Transverse colon (tissue), 4 donors: Measurements from ENCODE around the gene CCT3. TPM values are rescaled to one million over a fixed set of nuclear protein-coding genes. Genes with fewer than 3 reads are reported as not detected.

Source experiments
- DNase-seq: peaks from one replicate; pipeline ENCODE4 v3.0.0-alpha.2; 2019
- H3K27ac ChIP-seq, 4 donors: fragments of 200-600 bp; sonication (generic); 2 replicates each; pipeline ENCODE4 v1.5.1; 2016 to 2018; ENCODE audit warnings: inconsistent platforms in 4 of 4
- H3K27me3 ChIP-seq: fragments of 200-600 bp; sonication (generic); 2 replicates; pipeline ENCODE4 v1.5.1; 2017; ENCODE audit warnings: inconsistent platforms
- H3K36me3 ChIP-seq, 4 donors: fragments of 200-600 bp; sonication (generic); 2 replicates each; pipeline ENCODE4 v1.5.1; 2017 to 2019; ENCODE audit warnings: inconsistent platforms in 4 of 4
- H3K4me1 ChIP-seq, 4 donors: fragments of 200-600 bp; sonication (generic); 2 replicates each; pipeline ENCODE4 v1.5.1; 2017 to 2020; ENCODE audit warnings: inconsistent platforms in 4 of 4
- H3K4me3 ChIP-seq, 4 donors: fragments of 200-600 bp; sonication (generic); 1 replicate in 1 of 4; 2 replicates in 3 of 4; pipeline versions ENCODE4 v1.5.1 to v1.6.1; 2017 to 2019; ENCODE audit warnings: inconsistent platforms in 4 of 4
- H3K9me3 ChIP-seq, 2 donors: fragments of 200-600 bp; sonication (generic); 2 replicates each; pipeline ENCODE4 v1.5.1; 2017 to 2019; ENCODE audit warnings: inconsistent platforms in 2 of 2
- CTCF ChIP-seq, 5 experiments: fragments of 200-600 bp in 3 of 5; fragments of 450-650 bp in 2 of 5; sonication (generic) in 3 of 5; IDR thresholded peaks; 1 replicate in 2 of 5; 2 replicates in 3 of 5; pipeline ENCODE4 v1.5.1; 2016 to 2017; ENCODE audit warnings: antibody characterized with exemption in 5 of 5, inconsistent platforms in 3 of 5, mild to moderate bottlenecking in 2 of 5, moderate library complexity in 1 of 5
- EP300 ChIP-seq: sonication (generic); formaldehyde crosslinking; IDR thresholded peaks from one replicate; pipeline ENCODE4 v1.6.1; 2017; ENCODE audit warnings: antibody characterized with exemption, low read depth
- POLR2A ChIP-seq: fragments of 450-650 bp; IDR thresholded peaks from one replicate; pipeline ENCODE4 v1.6.1; 2016; ENCODE audit warnings: antibody characterized with exemption, mild to moderate bottlenecking, moderate library complexity
- POLR2AphosphoS5 ChIP-seq, 3 donors: sonication (generic); formaldehyde crosslinking; IDR thresholded peaks; one replicate each; pipeline ENCODE4 v1.6.1; 2016; ENCODE audit warnings: antibody characterized with exemption in 3 of 3
- WGBS, 2 donors: methylation state at CpG; one replicate each; pipeline ENCODE4 v1.1.5; 2018; ENCODE audit warnings: low coverage in 1 of 2; 5-methylcytosine and 5-hydroxymethylcytosine counted together
- in situ Hi-C, 4 donors: fragments of 200-750 bp; cut with MboI; loops; one replicate each; pipeline versions ENCODE4 v1.15.0 to v1.15.1; 2017; ENCODE audit warnings: low sequenced_read_pairs in 3 of 4, low pct_ligation_motif_present in 1 of 4, low pct_unique_long_range_greater_than_20kb in 1 of 4
- intact Hi-C: fragments of 100-400 bp; cut with DNase I; formaldehyde crosslinking; loops from one replicate; pipeline ENCODE4 v1.15.1; 2023; ENCODE audit warnings: low total_unique reads
- total RNA-seq, 4 donors: library from RNA; depleted of rRNA; stranded (reverse); fragments of >200 nt; gene quantifications; one replicate each; pipeline ENCODE4 v1.1.0, GENCODE V29; 2016

CCT3 gene
- total RNA-seq, 4 donors from 2014 or later = 55.1 to 145 (median 90.7) TPM

- Histone ChIP-seq H3K9me3 (no peaks in the 10 kb centered on the region), H3K4me1 (peaks cover 0 to 5% (median 0%) of the 10 kb centered on the region in 4 donors), H3K36me3 (no peaks in the 10 kb centered on the region), H3K4me3 (no peak overlapping the region), H3K27me3 (peaks cover 49% of the 10 kb centered on the region), H3K27ac (no peak overlapping the region)
- WGBS, 2 donors = 83% methylated on average over 11 of the region's 11 CpGs; no CpG with 5 or more reads in 1 of the 2 donors
- in situ Hi-C loops (no loop called here), intact Hi-C loops (no loop called here)
- TF ChIP-seq EP300 (no peak), POLR2AphosphoS5 (IDR thresholded peaks at IDR 0.05) (no peak), POLR2A (no peak), CTCF (IDR thresholded peaks at IDR 0.05) (no peak)
- DNase-seq = no peak
These were observed 22.4 kb upstream of the CCT3 start for GRCh38 chr1:156360534-156360933.

- no peak overlapping the region for H3K27ac ChIP-seq
- DNase-seq = no peak
- 28 to 32% methylated on average over 3 to 6 of the region's 6 CpGs for WGBS, 2 donors
- peaks cover 51% of the 10 kb centered on the region for H3K27me3 ChIP-seq
- no peak overlapping the region for H3K4me3 ChIP-seq
- intact Hi-C loops (no loop called here), in situ Hi-C loops (no loop called here)
- H3K9me3 ChIP-seq = no peaks in the 10 kb centered on the region
- TF ChIP-seq EP300 (no peak), POLR2A (no peak), CTCF (IDR thresholded peaks at IDR 0.05) (no peak), POLR2AphosphoS5 (IDR thresholded peaks at IDR 0.05) (no peak)
- H3K36me3 ChIP-seq = no peaks in the 10 kb centered on the region
- peaks cover 0 to 5% (median 0%) of the 10 kb centered on the region in 4 donors for H3K4me1 ChIP-seq
These were observed 21.9 kb upstream of the CCT3 start for GRCh38 chr1:156359973-156360372.

DNA sequence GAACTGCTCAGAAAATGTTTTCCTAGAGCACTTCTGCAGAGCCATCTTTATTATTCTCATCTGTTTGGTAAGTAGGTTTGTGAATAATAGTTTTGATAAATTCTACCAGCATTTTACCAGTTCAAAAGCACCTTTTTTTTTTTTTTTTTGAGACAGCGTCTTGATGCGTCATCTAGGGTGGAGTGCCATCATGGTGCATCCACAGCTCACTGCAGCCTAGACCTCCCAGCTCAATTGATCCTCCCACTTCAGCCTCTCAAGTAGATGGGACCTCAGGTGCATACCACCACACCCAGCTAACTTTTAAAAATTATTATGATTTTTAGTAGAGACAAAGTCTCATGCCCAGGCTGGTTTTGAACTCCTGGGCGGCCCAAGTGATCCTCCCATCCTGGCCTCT lies 21.2 kb upstream of the CCT3 start:
- no peaks in the 10 kb centered on the region for H3K36me3 ChIP-seq
- 86 to 93% methylated on average over 1 to 3 of the region's 3 CpGs for WGBS, 2 donors
- in situ Hi-C loops = no loop called here
- peaks cover 0 to 5% (median 0%) of the 10 kb centered on the region in 4 donors for H3K4me1 ChIP-seq
- no peak overlapping the region for H3K4me3 ChIP-seq
- no peak overlapping the region for H3K27ac ChIP-seq
- no peak for DNase-seq
- H3K9me3 ChIP-seq = no peaks in the 10 kb centered on the region
- intact Hi-C loops = no loop called here
- no peak for TF ChIP-seq POLR2A
- TF ChIP-seq EP300 = no peak
- no peak for TF ChIP-seq CTCF (IDR thresholded peaks at IDR 0.05)
- no peak for TF ChIP-seq POLR2AphosphoS5 (IDR thresholded peaks at IDR 0.05)
- H3K27me3 ChIP-seq = peaks cover 50% of the 10 kb centered on the region

GRCh38 chr1:156358641-156359040 lies 20.5 kb upstream of the CCT3 start:
- H3K9me3 ChIP-seq = no peaks in the 10 kb centered on the region
- no peak overlapping the region for H3K27ac ChIP-seq
- WGBS, 2 donors = 71 to 100% methylated on average over 1 of the region's 1 CpG
- peaks cover 44% of the 10 kb centered on the region for H3K27me3 ChIP-seq
- no peak overlapping the region for H3K4me3 ChIP-seq
- peaks cover 0 to 5% (median 0%) of the 10 kb centered on the region in 4 donors for H3K4me1 ChIP-seq
- intact Hi-C loops = no loop called here
- no peak for DNase-seq
- H3K36me3 ChIP-seq = no peaks in the 10 kb centered on the region
- in situ Hi-C loops = no loop called here
- no peak for TF ChIP-seq POLR2AphosphoS5 (IDR thresholded peaks at IDR 0.05)

GRCh38 chr1:156357977-156358376 lies 19.9 kb upstream of the CCT3 start:
- Histone ChIP-seq H3K9me3 (no peaks in the 10 kb centered on the region), H3K4me1 (peaks cover 0 to 5% (median 0%) of the 10 kb centered on the region in 4 donors), H3K36me3 (no peaks in the 10 kb centered on the region), H3K4me3 (no peak overlapping the region), H3K27ac (no peak overlapping the region), H3K27me3 (peaks cover 42% of the 10 kb centered on the region)
- in situ Hi-C loops (no loop called here), intact Hi-C loops (no loop called here)
- 69 to 100% methylated on average over 2 of the region's 2 CpGs for WGBS, 2 donors
- DNase-seq = no peak
- TF ChIP-seq POLR2A (no peak), CTCF (IDR thresholded peaks at IDR 0.05) (no peak), EP300 (no peak), POLR2AphosphoS5 (IDR thresholded peaks at IDR 0.05) (no peak)
